HepG2 (cell line): ENCODE results near the gene HDAC4. TPM values are rescaled to one million over a fixed set of nuclear protein-coding genes. Genes with fewer than 3 reads are reported as not detected.

Experiments
- BATF2 ChIP-seq: sonication (generic); formaldehyde crosslinking; IDR thresholded peaks from 2 replicates; pipeline ENCODE4 v1.8.0; 2022; ENCODE audit warnings: mild to moderate bottlenecking, missing genetic modification reagents, moderate library complexity
- KMT2A ChIP-seq: sonication (generic); formaldehyde crosslinking; IDR thresholded peaks from 2 replicates; pipeline ENCODE4 v1.4.0; 2020; ENCODE audit warnings: missing genetic modification reagents
- NCOA5 ChIP-seq: sonication (generic); formaldehyde crosslinking; IDR thresholded peaks from 2 replicates; pipeline ENCODE4 v1.4.0; 2020; ENCODE audit warnings: missing genetic modification reagents
- NR1H2 ChIP-seq: sonication (generic); formaldehyde crosslinking; IDR thresholded peaks from 2 replicates; pipeline ENCODE4 v1.8.1; 2022; ENCODE audit warnings: low read depth, missing genetic modification reagents, borderline replicate concordance
- PRMT3 ChIP-seq: sonication (generic); formaldehyde crosslinking; IDR thresholded peaks from 2 replicates; pipeline ENCODE4 v1.8.1; 2022; ENCODE audit warnings: low read depth, mild to moderate bottlenecking, moderate library complexity, missing genetic modification reagents, borderline replicate concordance
- RAD21 ChIP-seq: fragments of 450-650 bp; formaldehyde crosslinking; IDR thresholded peaks from 2 replicates; pipeline ENCODE4 v1.5.0; 2020; ENCODE audit warnings: mild to moderate bottlenecking
- THYN1 ChIP-seq: sonication (generic); formaldehyde crosslinking; IDR thresholded peaks from 2 replicates; pipeline ENCODE4 v1.8.1; 2023; ENCODE audit warnings: low read depth, mild to moderate bottlenecking, moderate library complexity, missing genetic modification reagents, borderline replicate concordance
- ZHX2 ChIP-seq, 2 experiments: sonication (generic) in 1 of 2; formaldehyde crosslinking in 1 of 2; IDR thresholded peaks; 2 replicates each; pipeline versions ENCODE4 v1.6.1 to v1.9.0; 2014 to 2022; ENCODE audit warnings: antibody characterized with exemption in 1 of 2, borderline replicate concordance in 1 of 2, inconsistent platforms in 1 of 2, low read depth in 1 of 2, missing genetic modification reagents in 1 of 2
- ZKSCAN1 ChIP-seq: fragments of 150-350 bp; IDR thresholded peaks from 2 replicates; pipeline ENCODE4 v1.6.1; 2014; ENCODE audit warnings: low read length
- ZNF274 ChIP-seq: sonication (generic); formaldehyde crosslinking; IDR thresholded peaks from 2 replicates; pipeline ENCODE4 v1.5.1; 2020; ENCODE audit warnings: mild to moderate bottlenecking, missing genetic modification reagents
- ZNF343 ChIP-seq: sonication (generic); formaldehyde crosslinking; IDR thresholded peaks from 2 replicates; pipeline ENCODE4 v1.4.0; 2020; ENCODE audit warnings: mild to moderate bottlenecking, missing genetic modification reagents
- ZNF605 ChIP-seq: sonication (generic); formaldehyde crosslinking; IDR thresholded peaks from 2 replicates; pipeline ENCODE4 v1.8.0; 2022; ENCODE audit warnings: mild to moderate bottlenecking, missing genetic modification reagents
- ZNF772 ChIP-seq: sonication (generic); formaldehyde crosslinking; IDR thresholded peaks from 2 replicates; pipeline ENCODE4 v1.5.0; 2020; ENCODE audit warnings: mild to moderate bottlenecking, missing genetic modification reagents
- ZSCAN31 ChIP-seq: sonication (generic); formaldehyde crosslinking; IDR thresholded peaks from 2 replicates; pipeline ENCODE4 v1.5.0; 2020; ENCODE audit warnings: low read depth, mild to moderate bottlenecking, missing genetic modification reagents
- ZSCAN9 ChIP-seq: IDR thresholded peaks from 2 replicates; pipeline ENCODE4 v1.6.1; 2016; ENCODE audit warnings: borderline replicate concordance
- polyA plus RNA-seq, 8 experiments: library from polyadenylated mRNA; depleted of rRNA in 3 of 8; stranded (reverse) in 7 of 8; unstranded in 1 of 8; fragments of >200 nt; fragmentation: Illumina TruSeq in 4 of 8; extraction: Trizol in 4 of 8; gene quantifications; 2 replicates each; pipeline versions ENCODE4 v1.2.1 to v1.2.3, GENCODE V29; 2011 to 2016; ENCODE audit warnings: low read depth in 4 of 8, missing spikeins in 1 of 8, mixed read lengths in 1 of 8; ENCODE audit not compliant: insufficient read depth in 1 of 8
- total RNA-seq, 5 experiments: library from RNA; depleted of rRNA; stranded (reverse); fragments of >200 nt; fragmentation: Illumina TruSeq; extraction: Trizol; gene quantifications; 2 replicates each; pipeline ENCODE4 v1.2.3, GENCODE V29; 2016; ENCODE audit warnings: low read depth in 1 of 5
- TF ChIP-seq, protein P1 (sequence below): sonication (generic); formaldehyde crosslinking; IDR thresholded peaks from 2 replicates; pipeline ENCODE4 v1.4.0; 2020; ENCODE audit warnings: missing genetic modification reagents
- TF ChIP-seq, protein P2 (sequence below): sonication (generic); formaldehyde crosslinking; IDR thresholded peaks from 2 replicates; pipeline ENCODE4 v1.5.0; 2020; ENCODE audit warnings: missing genetic modification reagents

The HDAC4 gene
- total and polyA plus RNA-seq, 2 of the 13 experiments (the other 11 are each of a cell fraction or from before 2014, with no cell fraction given): 10.1 to 11.5 TPM

GRCh38 chr2:239296020-239296932 lies 104.5 kb downstream of the HDAC4 start (continued):
- TF ChIP-seq, protein P1, sequence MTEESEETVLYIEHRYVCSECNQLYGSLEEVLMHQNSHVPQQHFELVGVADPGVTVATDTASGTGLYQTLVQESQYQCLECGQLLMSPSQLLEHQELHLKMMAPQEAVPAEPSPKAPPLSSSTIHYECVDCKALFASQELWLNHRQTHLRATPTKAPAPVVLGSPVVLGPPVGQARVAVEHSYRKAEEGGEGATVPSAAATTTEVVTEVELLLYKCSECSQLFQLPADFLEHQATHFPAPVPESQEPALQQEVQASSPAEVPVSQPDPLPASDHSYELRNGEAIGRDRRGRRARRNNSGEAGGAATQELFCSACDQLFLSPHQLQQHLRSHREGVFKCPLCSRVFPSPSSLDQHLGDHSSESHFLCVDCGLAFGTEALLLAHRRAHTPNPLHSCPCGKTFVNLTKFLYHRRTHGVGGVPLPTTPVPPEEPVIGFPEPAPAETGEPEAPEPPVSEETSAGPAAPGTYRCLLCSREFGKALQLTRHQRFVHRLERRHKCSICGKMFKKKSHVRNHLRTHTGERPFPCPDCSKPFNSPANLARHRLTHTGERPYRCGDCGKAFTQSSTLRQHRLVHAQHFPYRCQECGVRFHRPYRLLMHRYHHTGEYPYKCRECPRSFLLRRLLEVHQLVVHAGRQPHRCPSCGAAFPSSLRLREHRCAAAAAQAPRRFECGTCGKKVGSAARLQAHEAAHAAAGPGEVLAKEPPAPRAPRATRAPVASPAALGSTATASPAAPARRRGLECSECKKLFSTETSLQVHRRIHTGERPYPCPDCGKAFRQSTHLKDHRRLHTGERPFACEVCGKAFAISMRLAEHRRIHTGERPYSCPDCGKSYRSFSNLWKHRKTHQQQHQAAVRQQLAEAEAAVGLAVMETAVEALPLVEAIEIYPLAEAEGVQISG (CRISPR knock-in tag): peak; percentile 46
- peak; percentile 69; the same call in 1 of the 2 replicates for TF ChIP-seq ZNF605
- TF ChIP-seq NR1H2: no peak
- no peak; the same call in 1 of the 2 replicates for TF ChIP-seq ZNF772 (CRISPR knock-in tag)
- TF ChIP-seq THYN1 (CRISPR knock-in tag): no peak
- no peak for TF ChIP-seq BATF2
- peak; percentile 66; the same call in 1 of the 2 replicates for TF ChIP-seq ZNF274 (CRISPR knock-in tag)
- no peak for TF ChIP-seq PRMT3 (CRISPR knock-in tag)
- TF ChIP-seq ZSCAN9: 0 out of 2 replicates have a peak, but pooled peaks have one; percentile 33
- TF ChIP-seq KMT2A: no peak
- no peak for TF ChIP-seq RAD21 (CRISPR knock-in tag)
- TF ChIP-seq, protein P2, sequence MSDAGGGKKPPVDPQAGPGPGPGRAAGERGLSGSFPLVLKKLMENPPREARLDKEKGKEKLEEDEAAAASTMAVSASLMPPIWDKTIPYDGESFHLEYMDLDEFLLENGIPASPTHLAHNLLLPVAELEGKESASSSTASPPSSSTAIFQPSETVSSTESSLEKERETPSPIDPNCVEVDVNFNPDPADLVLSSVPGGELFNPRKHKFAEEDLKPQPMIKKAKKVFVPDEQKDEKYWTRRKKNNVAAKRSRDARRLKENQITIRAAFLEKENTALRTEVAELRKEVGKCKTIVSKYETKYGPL: no peak
- TF ChIP-seq NCOA5 (CRISPR knock-in tag): no peak
- no peak for TF ChIP-seq ZKSCAN1
- no peak for TF ChIP-seq ZSCAN31 (CRISPR knock-in tag)
- TF ChIP-seq ZHX2 (IDR thresholded peaks at IDR 0.05; ENCODE audit: low read depth): peak; percentile 18; the same call in 1 of the 2 replicates
- no peak for TF ChIP-seq ZHX2 (CRISPR knock-in tag; IDR thresholded peaks at IDR 0.05; ENCODE audit: borderline replicate concordance)
- TF ChIP-seq ZNF343 (CRISPR knock-in tag): no peak
